ENCODE data around the gene GRM3. TPM values are rescaled to one million over a fixed set of nuclear protein-coding genes. Genes with fewer than 3 reads are reported as not detected.

The GRM3 gene
- total RNA-seq, 1 donor from 2014 or later, result not detected

DNA sequence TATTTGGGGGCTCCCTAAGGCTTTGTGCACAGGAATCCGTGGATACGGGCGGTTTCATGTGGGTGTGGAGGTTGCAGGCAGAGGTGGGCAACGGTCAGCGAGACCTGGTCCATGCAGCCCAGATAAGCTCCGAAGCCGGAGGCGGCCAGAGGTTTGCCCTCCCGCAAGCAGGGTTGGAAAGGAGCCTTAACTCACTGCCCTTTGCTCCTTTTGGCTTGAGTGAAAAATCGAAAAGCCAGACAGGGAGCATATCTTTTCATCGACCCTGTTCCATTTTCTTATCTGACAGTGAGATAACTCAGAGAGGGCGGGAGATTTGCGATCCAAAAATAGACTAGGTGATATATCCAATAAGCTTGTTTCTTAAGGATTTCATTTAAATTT, 1.5 kb downstream of the GRM3 start:
- Histone ChIP-seq H3K36me3 (ENCODE audit: insufficient read depth, low read length) (no peaks in the 10 kb centered on the region), H3K9ac (ENCODE audit: low read length) (no peak overlapping the region), H3K4me2 (ENCODE audit: low read length) (peak overlapping the region; percentile 81), H4K20me1 (ENCODE audit: insufficient read depth, low read length) (no peaks in the 10 kb centered on the region), H3K4me3 (ENCODE audit: insufficient read depth, low read depth, low read length) (no peak overlapping the region), H3K4me1 (ENCODE audit: insufficient read depth, low read length) (peaks cover 6% of the 10 kb centered on the region), H3K79me2 (ENCODE audit: insufficient read depth, low read length) (no peaks in the 10 kb centered on the region), H3K27ac (ENCODE audit: low read depth, low read length) (no peak overlapping the region), H2AFZ (ENCODE audit: low read depth, low read length) (no peak overlapping the region), H3K27me3 (ENCODE audit: insufficient read depth, low read length) (peaks cover 22% of the 10 kb centered on the region), H3K9me3 (ENCODE audit: insufficient read depth, low read depth, low read length) (no peaks in the 10 kb centered on the region)
- TF ChIP-seq CTCF (IDR thresholded peaks at IDR 0.05; ENCODE audit: insufficient read depth, low read depth, low read length) (no peak), EZH2 (IDR thresholded peaks at IDR 0.05; ENCODE audit: insufficient read depth, low read length) (no peak)
- Mint-ChIP-seq H3K4me1 (ENCODE audit: low read depth, unreplicated experiment) (peaks cover 3% of the 10 kb centered on the region), H3K36me3 (ENCODE audit: low read depth, unreplicated experiment) (no peaks in the 10 kb centered on the region), H3K4me3 (ENCODE audit: unreplicated experiment) (no peak overlapping the region), H3K27me3 (ENCODE audit: low read depth, unreplicated experiment) (peaks cover 21% of the 10 kb centered on the region), H3K27ac (ENCODE audit: unreplicated experiment) (no peak overlapping the region), H3K9me3 (ENCODE audit: unreplicated experiment) (no peaks in the 10 kb centered on the region)
- FAIRE-seq (no peak), DNase-seq (ENCODE audit: low read depth) (no peak)

DNA sequence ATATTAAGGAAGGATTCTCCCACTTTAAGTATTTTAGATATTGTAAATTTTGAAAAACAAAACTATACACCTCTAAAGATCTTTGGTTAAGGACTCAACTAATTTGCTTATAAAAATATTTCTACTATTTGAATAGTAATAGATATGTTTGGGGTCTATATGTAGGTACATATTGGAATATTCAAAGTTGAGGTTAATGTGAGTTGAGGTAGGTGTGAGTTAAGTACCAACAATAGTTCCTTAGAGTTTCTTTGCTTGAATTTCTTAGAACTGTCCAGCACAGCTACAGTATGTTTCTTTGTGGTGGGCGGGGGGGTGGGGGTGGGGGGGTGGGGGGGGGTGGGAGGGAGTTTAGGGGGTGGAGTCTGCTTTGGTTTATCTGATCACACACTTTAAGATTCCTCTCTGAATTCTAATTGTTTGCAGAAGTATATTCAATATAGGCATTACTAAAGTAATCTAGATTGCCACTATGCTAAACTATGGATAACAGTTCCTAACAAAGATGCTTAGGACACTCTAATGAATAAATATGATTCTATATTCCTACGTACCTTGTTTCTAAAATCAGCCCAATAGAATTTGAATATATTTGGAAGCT, 2.1 kb downstream of the GRM3 start:
- TF ChIP-seq CTCF (IDR thresholded peaks at IDR 0.05; ENCODE audit: insufficient read depth, low read depth, low read length), result no peak
- no peak for TF ChIP-seq EZH2 (IDR thresholded peaks at IDR 0.05; ENCODE audit: insufficient read depth, low read length)

DNA sequence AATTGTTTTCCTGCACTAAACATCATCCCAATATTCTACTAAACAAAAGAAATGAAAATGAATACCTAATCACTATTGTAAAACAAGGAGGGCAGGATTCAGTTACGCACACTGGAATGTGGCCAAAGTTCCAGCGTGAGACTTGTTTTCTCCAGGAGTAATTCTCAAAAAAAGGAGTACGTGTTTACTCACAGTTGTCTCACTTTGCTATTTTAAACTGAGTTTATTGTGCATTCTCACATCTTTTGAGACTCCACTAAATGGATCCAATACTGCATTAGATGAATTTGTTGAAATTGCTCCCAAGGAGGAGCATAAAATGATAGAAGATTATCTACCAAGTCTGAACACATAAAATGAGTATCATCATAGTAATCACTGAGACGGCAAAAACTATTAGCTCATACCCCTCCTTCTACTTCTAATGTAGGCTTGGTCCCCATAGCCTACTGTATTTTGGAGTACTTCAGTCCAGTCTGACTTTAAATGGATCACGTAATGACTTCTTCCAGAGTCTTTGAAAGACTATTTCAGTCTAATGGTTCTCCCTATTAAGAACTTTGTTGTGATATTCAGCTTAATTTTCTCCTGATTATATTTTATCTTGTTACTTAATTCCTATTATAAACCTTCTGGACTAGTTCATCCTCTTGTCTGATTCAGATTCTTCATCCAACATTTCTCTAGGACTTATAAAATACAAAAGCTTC, 3.8 kb downstream of the GRM3 start:
- Histone ChIP-seq H3K4me1 (ENCODE audit: insufficient read depth, low read length) (peaks cover 6% of the 10 kb centered on the region), H3K4me3 (ENCODE audit: insufficient read depth, low read depth, low read length) (no peak overlapping the region), H3K4me2 (ENCODE audit: low read length) (no peak overlapping the region), H3K9me3 (ENCODE audit: insufficient read depth, low read depth, low read length) (no peaks in the 10 kb centered on the region), H3K27ac (ENCODE audit: low read depth, low read length) (no peak overlapping the region), H3K36me3 (ENCODE audit: insufficient read depth, low read length) (no peaks in the 10 kb centered on the region), H4K20me1 (ENCODE audit: insufficient read depth, low read length) (no peaks in the 10 kb centered on the region), H3K27me3 (ENCODE audit: insufficient read depth, low read length) (peaks cover 19% of the 10 kb centered on the region), H3K79me2 (ENCODE audit: insufficient read depth, low read length) (no peaks in the 10 kb centered on the region), H2AFZ (ENCODE audit: low read depth, low read length) (no peak overlapping the region), H3K9ac (ENCODE audit: low read length) (no peak overlapping the region)
- peaks cover 3% of the 10 kb centered on the region for H3K4me1 Mint-ChIP-seq (ENCODE audit: low read depth, unreplicated experiment)
- no peaks in the 10 kb centered on the region for H3K9me3 Mint-ChIP-seq (ENCODE audit: unreplicated experiment)
- no peak overlapping the region for H3K27ac Mint-ChIP-seq (ENCODE audit: unreplicated experiment)
- no peak overlapping the region for H3K4me3 Mint-ChIP-seq (ENCODE audit: unreplicated experiment)
- TF ChIP-seq EZH2 (IDR thresholded peaks at IDR 0.05; ENCODE audit: insufficient read depth, low read length) (no peak), CTCF (IDR thresholded peaks at IDR 0.05; ENCODE audit: insufficient read depth, low read depth, low read length) (no peak)
- no peak for DNase-seq (ENCODE audit: low read depth)
- no peak for FAIRE-seq
- peaks cover 21% of the 10 kb centered on the region for H3K27me3 Mint-ChIP-seq (ENCODE audit: low read depth, unreplicated experiment)
- H3K36me3 Mint-ChIP-seq (ENCODE audit: low read depth, unreplicated experiment), result no peaks in the 10 kb centered on the region

More for the DNA sequence above, 2.1 kb downstream of the GRM3 start:
- Histone ChIP-seq H3K9me3 (ENCODE audit: insufficient read depth, low read depth, low read length) (no peaks in the 10 kb centered on the region), H3K79me2 (ENCODE audit: insufficient read depth, low read length) (no peaks in the 10 kb centered on the region), H3K9ac (ENCODE audit: low read length) (no peak overlapping the region), H3K27ac (ENCODE audit: low read depth, low read length) (no peak overlapping the region), H3K4me2 (ENCODE audit: low read length) (no peak overlapping the region), H3K4me3 (ENCODE audit: insufficient read depth, low read depth, low read length) (no peak overlapping the region), H3K4me1 (ENCODE audit: insufficient read depth, low read length) (peaks cover 6% of the 10 kb centered on the region), H2AFZ (ENCODE audit: low read depth, low read length) (no peak overlapping the region), H3K36me3 (ENCODE audit: insufficient read depth, low read length) (no peaks in the 10 kb centered on the region), H3K27me3 (ENCODE audit: insufficient read depth, low read length) (peaks cover 22% of the 10 kb centered on the region), H4K20me1 (ENCODE audit: insufficient read depth, low read length) (no peaks in the 10 kb centered on the region)
- no peak for DNase-seq (ENCODE audit: low read depth)
- no peak overlapping the region for H3K27ac Mint-ChIP-seq (ENCODE audit: unreplicated experiment)
- peaks cover 3% of the 10 kb centered on the region for H3K4me1 Mint-ChIP-seq (ENCODE audit: low read depth, unreplicated experiment)
- H3K4me3 Mint-ChIP-seq (ENCODE audit: unreplicated experiment), result no peak overlapping the region
- H3K36me3 Mint-ChIP-seq (ENCODE audit: low read depth, unreplicated experiment), result no peaks in the 10 kb centered on the region
- FAIRE-seq, result no peak
- H3K27me3 Mint-ChIP-seq (ENCODE audit: low read depth, unreplicated experiment), result peaks cover 21% of the 10 kb centered on the region
- H3K9me3 Mint-ChIP-seq (ENCODE audit: unreplicated experiment), result no peaks in the 10 kb centered on the region
